Breast epithelium (tissue), 4 donors: ENCODE data around the gene MOGAT1. TPM values are rescaled to one million over a fixed set of nuclear protein-coding genes. Genes with fewer than 3 reads are reported as not detected.

Source experiments
- DNase-seq, 2 donors: peaks; one replicate each; pipeline ENCODE4 v3.0.0-alpha.2; 2019; ENCODE audit warnings: low spot score in 2 of 2
- H3K27ac ChIP-seq, 2 donors: fragments of 200-600 bp; sonication (generic) in 1 of 2; one replicate each; pipeline ENCODE4 v1.5.1; 2016 to 2019; ENCODE audit warnings: mild to moderate bottlenecking in 1 of 2
- H3K27me3 ChIP-seq, 2 donors: fragments of 200-600 bp; sonication (generic) in 1 of 2; one replicate each; pipeline versions ENCODE4 v1.5.1 to v1.6.0; 2017 to 2019; ENCODE audit warnings: control low read depth in 1 of 2, mild to moderate bottlenecking in 1 of 2
- H3K36me3 ChIP-seq: fragments of 200-600 bp; one replicate; pipeline ENCODE4 v1.5.1; 2019
- H3K4me1 ChIP-seq, 2 donors: fragments of 200-600 bp; sonication (generic); one replicate each; pipeline ENCODE4 v1.5.1; 2016 to 2019; ENCODE audit warnings: control low read depth in 1 of 2
- H3K4me3 ChIP-seq, 3 donors: fragments of 200-600 bp; sonication (generic); 1 replicate in 2 of 3; 2 replicates in 1 of 3; pipeline ENCODE4 v1.5.1; 2016 to 2019; ENCODE audit warnings: mild to moderate bottlenecking in 3 of 3, moderate library complexity in 2 of 3
- H3K9me3 ChIP-seq, 2 donors: fragments of 200-600 bp; sonication (generic) in 1 of 2; one replicate each; pipeline ENCODE4 v1.5.1; 2016 to 2019; ENCODE audit warnings: control low read depth in 1 of 2
- CTCF ChIP-seq, 3 donors: fragments of 450-650 bp; IDR thresholded peaks; one replicate each; pipeline ENCODE4 v1.5.1; 2016 to 2017; ENCODE audit warnings: antibody characterized with exemption in 3 of 3, mild to moderate bottlenecking in 3 of 3, moderate library complexity in 3 of 3
- POLR2A ChIP-seq: fragments of 450-650 bp; IDR thresholded peaks from one replicate; pipeline ENCODE4 v1.6.1; 2016; ENCODE audit warnings: antibody characterized with exemption, mild to moderate bottlenecking, moderate library complexity
- POLR2AphosphoS5 ChIP-seq, 3 donors: sonication (generic); formaldehyde crosslinking; IDR thresholded peaks; one replicate each; pipeline ENCODE4 v1.6.1; 2017; ENCODE audit warnings: antibody characterized with exemption in 3 of 3
- intact Hi-C: fragments of 100-400 bp; cut with DNase I; formaldehyde crosslinking; loops from one replicate; pipeline ENCODE4 v1.15.1; 2023; ENCODE audit warnings: low total_unique reads
- total RNA-seq, 3 donors: library from RNA; depleted of rRNA; stranded (reverse); fragments of >200 nt; gene quantifications; one replicate each; pipeline ENCODE4 v1.1.0, GENCODE V29; 2016

The MOGAT1 gene
- total RNA-seq, 3 donors from 2014 or later = 0.98 TPM; not detected in 2

GRCh38 chr2:222669353-222669752 lies 2.1 kb upstream of the MOGAT1 start:
- no peaks in the 10 kb centered on the region for H3K36me3 ChIP-seq
- DNase-seq = no peak
- intact Hi-C loops = no loop called here
- no peak overlapping the region for H3K4me3 ChIP-seq
- H3K9me3 ChIP-seq = no peaks in the 10 kb centered on the region
- H3K27ac ChIP-seq = no peak overlapping the region
- H3K27me3 ChIP-seq = no peaks in the 10 kb centered on the region
- TF ChIP-seq CTCF (IDR thresholded peaks at IDR 0.05) = no peak
- no peak for TF ChIP-seq POLR2AphosphoS5 (IDR thresholded peaks at IDR 0.05)
- TF ChIP-seq POLR2A = no peak
- H3K4me1 ChIP-seq = no peaks in the 10 kb centered on the region

- no peaks in the 10 kb centered on the region for H3K27me3 ChIP-seq
- H3K4me3 ChIP-seq = no peak overlapping the region
- H3K9me3 ChIP-seq = no peaks in the 10 kb centered on the region
- no peaks in the 10 kb centered on the region for H3K36me3 ChIP-seq
- DNase-seq = no peak
- no peak overlapping the region for H3K27ac ChIP-seq
- TF ChIP-seq CTCF (IDR thresholded peaks at IDR 0.05) = no peak
- no peak for TF ChIP-seq POLR2AphosphoS5 (IDR thresholded peaks at IDR 0.05)
- TF ChIP-seq POLR2A = no peak
- no peaks in the 10 kb centered on the region for H3K4me1 ChIP-seq
- intact Hi-C loops = no loop called here
Measured at GRCh38 chr2:222670191-222671038, 1.0 kb upstream of the MOGAT1 start.

GRCh38 chr2:222672068-222672401 lies 577 bp downstream of the MOGAT1 start:
- H3K27me3 ChIP-seq = no peaks in the 10 kb centered on the region
- no peak for DNase-seq
- no peak overlapping the region for H3K27ac ChIP-seq
- H3K9me3 ChIP-seq = no peaks in the 10 kb centered on the region
- no peaks in the 10 kb centered on the region for H3K36me3 ChIP-seq
- no peaks in the 10 kb centered on the region for H3K4me1 ChIP-seq
- peak overlapping the region; percentile 32 to 67 (median 52) for H3K4me3 ChIP-seq
- TF ChIP-seq POLR2A (no peak), CTCF (IDR thresholded peaks at IDR 0.05) (no peak), POLR2AphosphoS5 (IDR thresholded peaks at IDR 0.05) (no peak)
- intact Hi-C loops = no loop called here

GRCh38 chr2:222673273-222673672 lies 1.8 kb downstream of the MOGAT1 start:
- Histone ChIP-seq H3K27ac (no peak overlapping the region), H3K36me3 (no peaks in the 10 kb centered on the region), H3K4me1 (no peaks in the 10 kb centered on the region), H3K27me3 (no peaks in the 10 kb centered on the region), H3K9me3 (no peaks in the 10 kb centered on the region), H3K4me3 (no peak overlapping the region)
- TF ChIP-seq CTCF (IDR thresholded peaks at IDR 0.05) (no peak), POLR2A (no peak), POLR2AphosphoS5 (IDR thresholded peaks at IDR 0.05) (no peak)
- DNase-seq = no peak
- intact Hi-C loops = no loop called here

GRCh38 chr2:222673883-222674282 lies 2.4 kb downstream of the MOGAT1 start:
- H3K36me3 ChIP-seq = no peaks in the 10 kb centered on the region
- intact Hi-C loops = no loop called here
- H3K27ac ChIP-seq = no peak overlapping the region
- no peaks in the 10 kb centered on the region for H3K9me3 ChIP-seq
- no peak overlapping the region for H3K4me3 ChIP-seq
- no peak for TF ChIP-seq CTCF (IDR thresholded peaks at IDR 0.05)
- no peak for TF ChIP-seq POLR2A
- TF ChIP-seq POLR2AphosphoS5 (IDR thresholded peaks at IDR 0.05) = no peak
- no peaks in the 10 kb centered on the region for H3K27me3 ChIP-seq
- no peak for DNase-seq
- H3K4me1 ChIP-seq = no peaks in the 10 kb centered on the region
